ENCODE data around the gene CNOT4. TPM values are rescaled to one million over a fixed set of nuclear protein-coding genes. Genes with fewer than 3 reads are reported as not detected.
A peak's percentile ranks its signal among the peaks of the same experiment; 100 is the strongest.
"Not testable (repeated sequence)": the region's sequence is repeated elsewhere in the genome, so short reads cannot be mapped to it uniquely, and the experiment has no call there.

The CNOT4 gene
- total RNA-seq, 2 donors from 2014 or later, result 25.6 to 32.9 TPM

DNA sequence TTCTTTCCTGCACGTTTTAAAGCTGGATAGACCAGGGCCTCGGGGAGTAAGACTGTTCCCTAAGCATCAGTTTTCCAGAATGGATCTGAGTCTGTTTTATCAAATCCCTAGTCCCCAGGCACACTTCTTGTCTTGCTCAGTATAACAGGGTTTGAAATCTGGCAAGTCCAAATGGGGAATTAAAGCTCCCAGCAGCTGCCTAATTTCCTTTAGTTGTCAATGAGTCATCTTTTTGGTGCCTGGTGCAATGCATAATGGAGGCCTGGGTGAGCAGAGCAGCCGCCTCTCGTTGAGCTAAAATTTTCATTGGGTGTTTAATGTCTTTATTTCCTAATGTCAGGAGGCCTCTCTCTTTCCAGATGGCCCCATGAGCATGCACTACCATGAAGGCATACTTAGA lies 188.3 kb downstream of the CNOT4 start:
- H3K27ac Mint-ChIP-seq, result no peak overlapping the region
- H3K36me3 Mint-ChIP-seq, result peaks cover 5% of the 10 kb centered on the region
- H3K4me1 Mint-ChIP-seq (ENCODE audit: low read depth in 2 of 2), result no peaks in the 10 kb centered on the region
- no peak for ATAC-seq
- no peak for DNase-seq (ENCODE audit: low spot score)
- no peaks in the 10 kb centered on the region for H3K27me3 Mint-ChIP-seq
- peaks cover 5% of the 10 kb centered on the region for H3K9me3 Mint-ChIP-seq
- no peak overlapping the region for H3K4me3 Mint-ChIP-seq

GRCh38 chr7:135320953-135321352 lies 188.9 kb downstream of the CNOT4 start:
- not testable (repeated sequence) for H3K27ac Mint-ChIP-seq; H3K36me3 Mint-ChIP-seq; H3K9me3 Mint-ChIP-seq; ATAC-seq; H3K4me1 Mint-ChIP-seq (ENCODE audit: low read depth in 2 of 2); DNase-seq (ENCODE audit: low spot score); H3K4me3 Mint-ChIP-seq; H3K27me3 Mint-ChIP-seq

DNA sequence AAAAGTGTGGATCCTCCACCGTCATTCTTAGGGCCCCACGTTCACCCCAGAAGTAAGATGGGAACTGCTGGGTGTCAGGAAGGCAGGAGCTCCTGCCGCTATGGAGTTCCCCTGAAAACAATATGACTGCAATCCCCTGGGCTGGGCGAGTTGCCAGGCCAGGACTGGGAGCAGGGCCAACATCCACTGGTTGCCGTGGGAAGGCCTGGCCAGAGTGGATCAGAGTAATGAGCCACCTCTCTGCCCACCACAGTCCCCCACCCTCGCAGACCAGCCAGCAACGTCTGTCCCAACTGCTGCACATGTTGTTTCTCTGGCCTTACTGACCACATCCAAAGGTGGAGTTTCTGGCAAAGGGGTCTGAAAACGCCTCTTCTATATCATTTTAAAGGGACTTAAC lies 189.6 kb downstream of the CNOT4 start:
- ATAC-seq, result peak in 1 of 2 donors; percentile 30
- H3K36me3 Mint-ChIP-seq, result peaks cover 5% of the 10 kb centered on the region

DNA sequence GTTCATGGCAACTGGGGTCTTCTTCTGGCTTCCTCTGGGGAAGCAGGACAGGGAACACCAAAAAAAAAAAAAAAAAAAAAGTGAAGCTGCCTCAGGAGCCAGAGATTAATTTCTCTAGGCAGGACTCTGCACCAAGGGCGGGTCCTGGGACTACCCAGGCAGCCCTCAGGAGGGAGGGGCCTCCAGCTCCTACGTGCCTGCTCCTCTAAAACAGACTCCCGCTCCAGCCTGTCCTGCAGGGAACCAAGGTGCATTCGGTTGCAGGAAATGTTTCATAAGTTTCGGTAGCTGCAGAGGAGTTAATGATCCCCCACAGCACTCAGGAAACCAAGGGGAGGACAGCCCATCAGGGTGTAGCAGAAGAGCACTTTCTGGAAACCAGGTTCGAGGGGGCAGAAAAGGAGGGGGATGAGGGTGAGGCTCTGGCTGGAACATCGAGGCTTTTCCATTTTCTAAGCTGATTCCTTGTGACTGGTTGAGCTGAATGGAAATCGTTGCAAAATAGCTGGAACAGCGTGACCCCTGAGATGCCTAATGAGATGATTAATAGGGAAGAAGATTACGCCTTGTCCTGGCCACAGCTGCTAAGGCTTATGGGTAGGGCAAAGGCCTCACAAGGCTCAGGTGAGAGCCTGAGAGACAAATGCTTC lies 192.1 kb downstream of the CNOT4 start:
- Mint-ChIP-seq H3K27ac (no peak overlapping the region), H3K36me3 (no peaks in the 10 kb centered on the region)

More for the DNA sequence above, 189.6 kb downstream of the CNOT4 start:
- Mint-ChIP-seq H3K9me3 (peaks cover 5% of the 10 kb centered on the region), H3K27me3 (no peaks in the 10 kb centered on the region), H3K4me1 (ENCODE audit: low read depth in 2 of 2) (no peaks in the 10 kb centered on the region), H3K27ac (no peak overlapping the region), H3K4me3 (no peak overlapping the region)
- no peak for DNase-seq (ENCODE audit: low spot score)

GRCh38 chr7:135316648-135317313 lies 193.1 kb downstream of the CNOT4 start:
- H3K36me3 Mint-ChIP-seq, result no peaks in the 10 kb centered on the region
- no peaks in the 10 kb centered on the region for H3K4me1 Mint-ChIP-seq (ENCODE audit: low read depth in 2 of 2)
- DNase-seq (ENCODE audit: low spot score) (no peak), ATAC-seq (no peak)
- no peaks in the 10 kb centered on the region for H3K9me3 Mint-ChIP-seq
- no peak overlapping the region for H3K4me3 Mint-ChIP-seq
- H3K27ac Mint-ChIP-seq, result no peak overlapping the region
- no peaks in the 10 kb centered on the region for H3K27me3 Mint-ChIP-seq

More for the DNA sequence above, 192.1 kb downstream of the CNOT4 start:
- Mint-ChIP-seq H3K4me1 (ENCODE audit: low read depth in 2 of 2) (no peaks in the 10 kb centered on the region), H3K4me3 (no peak overlapping the region), H3K27me3 (no peaks in the 10 kb centered on the region), H3K9me3 (no peaks in the 10 kb centered on the region)
- DNase-seq (ENCODE audit: low spot score) (no peak), ATAC-seq (no peak)

DNA sequence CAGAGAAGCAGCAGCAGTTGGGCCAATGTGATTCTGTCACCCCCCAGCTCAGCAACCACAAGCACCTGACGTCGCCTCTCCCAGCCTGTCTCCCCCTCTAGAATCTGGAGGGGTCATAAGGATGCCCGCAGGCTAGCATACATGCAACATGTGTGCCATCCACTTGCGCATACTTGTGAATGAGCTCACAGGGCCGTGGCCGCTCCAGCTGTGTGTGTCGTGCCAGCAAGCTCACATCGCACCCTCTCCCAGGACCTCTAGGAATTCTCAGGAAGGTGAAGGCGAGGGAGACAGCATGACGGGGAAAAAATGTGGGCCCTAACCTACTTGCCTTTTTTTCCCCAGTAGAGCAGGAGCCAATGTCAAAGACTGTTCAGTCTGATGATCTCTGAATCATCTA lies 195.9 kb downstream of the CNOT4 start:
- ATAC-seq, result no peak
- H3K36me3 Mint-ChIP-seq, result no peaks in the 10 kb centered on the region

More for the DNA sequence above, 195.9 kb downstream of the CNOT4 start:
- no peaks in the 10 kb centered on the region for H3K9me3 Mint-ChIP-seq
- no peaks in the 10 kb centered on the region for H3K4me1 Mint-ChIP-seq (ENCODE audit: low read depth in 2 of 2)
- H3K4me3 Mint-ChIP-seq, result no peak overlapping the region
- DNase-seq (ENCODE audit: low spot score), result no peak
- peaks cover 0 to 2% of the 10 kb centered on the region in 2 donors for H3K27me3 Mint-ChIP-seq
- no peak overlapping the region for H3K27ac Mint-ChIP-seq

Other genes with a start within 250 kb of the CNOT4 start
- gene NUP205, start 47.8 kb upstream of the CNOT4 start, total RNA-seq, result 100 to 1,000 TPM in 1 of 2 donors, 10 to 100 TPM in 1; 83.5 to 122 TPM
- gene STMP1, start 152.4 kb upstream of the CNOT4 start, total RNA-seq, result 10 to 100 TPM; 17.3 to 20.0 TPM
- gene SLC13A4, start 218.1 kb upstream of the CNOT4 start, total RNA-seq, result not detected
- gene FAM180A, start 238.7 kb upstream of the CNOT4 start, total RNA-seq, result not detected

All from natural killer cell treated with Interleukin-12 subunit alpha and Interleukin-12 subunit beta and Interleukin-15 and Interleukin-18, amount 100 ng/mL, for 72 hours (primary cell).